ENCODE measurements around the gene NAGLU. TPM values are rescaled to one million over a fixed set of nuclear protein-coding genes. Genes with fewer than 3 reads are reported as not detected.

Gene NAGLU
- total RNA-seq, 2 donors from 2014 or later, result 81.5 to 123 TPM

- Histone ChIP-seq H3K9me3 (no peaks in the 10 kb centered on the region), H3K27ac (peak overlapping the region; percentile 83 to 86), H3K4me3 (peak overlapping the region; percentile 54 to 58), H3K27me3 (replicated peaks; ENCODE audit: insufficient read depth) (no peaks in the 10 kb centered on the region), H3K4me1 (replicated peaks) (peaks cover 7% of the 10 kb centered on the region), H3K36me3 (peaks cover 14 to 19% of the 10 kb centered on the region in 2 donors)
- WGBS, result under 1% methylated on average over 20 of the region's 20 CpGs
- intact Hi-C loops (cut with DNase I), result loop anchor here (1.0 kb wide), 1 partner anchor 100 kb away; no protein-coding TSS in a partner anchor
- TF ChIP-seq POLR2A (IDR thresholded peaks at IDR 0.05), result no peak
- peak; percentile 53 to 88 (median 74) for TF ChIP-seq CTCF (IDR thresholded peaks at IDR 0.05)
- peak; percentile 46 for TF ChIP-seq POLR2AphosphoS5 (IDR thresholded peaks at IDR 0.05)
- peak; percentile 69 for DNase-seq (ENCODE audit: low spot score)
These were observed 42.3 kb downstream of the NAGLU start for GRCh38 chr17:42578282-42578869.

- H3K4me3 ChIP-seq, result no peak overlapping the region
- H3K36me3 ChIP-seq, result peaks cover 14 to 27% of the 10 kb centered on the region in 2 donors
- no peaks in the 10 kb centered on the region for H3K9me3 ChIP-seq
- intact Hi-C loops (cut with DNase I), result loop anchor here (10.0 kb wide), 1 partner anchor 185 kb away; the partner anchor contains the start of gene RAMP2
- H3K4me1 ChIP-seq (replicated peaks), result peaks cover 7% of the 10 kb centered on the region
- TF ChIP-seq POLR2A (IDR thresholded peaks at IDR 0.05), result no peak
- no peak for TF ChIP-seq CTCF (IDR thresholded peaks at IDR 0.05)
- TF ChIP-seq POLR2AphosphoS5 (IDR thresholded peaks at IDR 0.05), result no peak
- no peak overlapping the region for H3K27ac ChIP-seq
- no peaks in the 10 kb centered on the region for H3K27me3 ChIP-seq (replicated peaks; ENCODE audit: insufficient read depth)
- 42% methylated on average over 2 of the region's 2 CpGs for WGBS
- no peak for DNase-seq (ENCODE audit: low spot score)
These were observed 43.9 kb downstream of the NAGLU start for GRCh38 chr17:42579794-42580551.

GRCh38 chr17:42581744-42582270, 45.8 kb downstream of the NAGLU start:
- Histone ChIP-seq H3K27me3 (replicated peaks; ENCODE audit: insufficient read depth) (no peaks in the 10 kb centered on the region), H3K36me3 (peaks cover 14 to 27% of the 10 kb centered on the region in 2 donors), H3K4me1 (replicated peaks) (peaks cover 20% of the 10 kb centered on the region), H3K27ac (no peak overlapping the region), H3K4me3 (no peak overlapping the region), H3K9me3 (no peaks in the 10 kb centered on the region)
- TF ChIP-seq POLR2A (IDR thresholded peaks at IDR 0.05) (no peak), CTCF (IDR thresholded peaks at IDR 0.05) (no peak), POLR2AphosphoS5 (IDR thresholded peaks at IDR 0.05) (no peak)
- no peak for DNase-seq (ENCODE audit: low spot score)
- WGBS, result 80% methylated on average over 7 of the region's 10 CpGs
- intact Hi-C loops (cut with DNase I), result loop anchor here (10.0 kb wide), 1 partner anchor 183 kb away; the partner anchor contains the start of gene RAMP2

- peaks cover 14 to 30% of the 10 kb centered on the region in 2 donors for H3K36me3 ChIP-seq
These were observed 48.8 kb downstream of the NAGLU start for GRCh38 chr17:42584880-42585279.

More at GRCh38 chr17:42584880-42585279, 48.8 kb downstream of the NAGLU start:
- Histone ChIP-seq H3K27me3 (replicated peaks; ENCODE audit: insufficient read depth) (no peaks in the 10 kb centered on the region), H3K27ac (peak overlapping the region in 1 of 2 donors; percentile 78), H3K4me1 (replicated peaks) (peaks cover 27% of the 10 kb centered on the region), H3K4me3 (no peak overlapping the region), H3K9me3 (no peaks in the 10 kb centered on the region)
- TF ChIP-seq POLR2A (IDR thresholded peaks at IDR 0.05) (no peak), CTCF (IDR thresholded peaks at IDR 0.05) (no peak), POLR2AphosphoS5 (IDR thresholded peaks at IDR 0.05) (no peak)
- 80% methylated on average over 9 of the region's 9 CpGs for WGBS
- no peak for DNase-seq (ENCODE audit: low spot score)
- intact Hi-C loops (cut with DNase I), result loop anchor here (10.0 kb wide), 1 partner anchor 180 kb away; the partner anchor contains the start of gene RAMP2

Data from prostate gland (tissue), 2 donors.